ENCODE results near the gene NOC2L.
"Not testable (repeated sequence)": the region's sequence is repeated elsewhere in the genome, so short reads cannot be mapped to it uniquely, and the experiment has no call there.

The NOC2L gene

GRCh38 chr1:958823-959730, at the start of gene NOC2L:
Gene NOC2L, minus strand, starts transcription at chr1:959256. Its CDS starts 16 bp downstream, at chr1:959240.
- no peak for DNase-seq

- DNase-seq = no peak
Observed at GRCh38 chr1:1006305-1007159, 47.5 kb upstream of the NOC2L start.

- no peak for DNase-seq
Observed at GRCh38 chr1:1005774-1006304, 46.8 kb upstream of the NOC2L start.

- DNase-seq = no peak
Observed at GRCh38 chr1:1004780-1005697, 46.0 kb upstream of the NOC2L start.

GRCh38 chr1:1004420-1004779, 45.3 kb upstream of the NOC2L start:
- DNase-seq = no peak

GRCh38 chr1:1003618-1004419, 44.8 kb upstream of the NOC2L start:
- DNase-seq = no peak

GRCh38 chr1:1001057-1001783, 42.2 kb upstream of the NOC2L start:
- no peak for DNase-seq

- DNase-seq = no peak
Observed at GRCh38 chr1:1000357-1001056, 41.5 kb upstream of the NOC2L start.

GRCh38 chr1:999725-1000356, 40.8 kb upstream of the NOC2L start, which contains the start of gene HES4:
Gene HES4, minus strand, starts transcription at chr1:1000097. Its CDS starts 124 bp downstream, at chr1:999973.
- DNase-seq = no peak

- DNase-seq = no peak
Observed at GRCh38 chr1:998995-999724, 40.1 kb upstream of the NOC2L start.

- DNase-seq = no peak
Observed at GRCh38 chr1:998745-998994, 39.6 kb upstream of the NOC2L start.

- DNase-seq = no peak
Observed at GRCh38 chr1:997993-998744, 39.1 kb upstream of the NOC2L start.

GRCh38 chr1:997713-997992, 38.6 kb upstream of the NOC2L start:
- DNase-seq = no peak

- no peak for DNase-seq
Observed at GRCh38 chr1:996851-997712, 38.0 kb upstream of the NOC2L start.

- no peak for DNase-seq
Observed at GRCh38 chr1:995665-996633, 36.9 kb upstream of the NOC2L start.

- not testable (repeated sequence) for DNase-seq
Observed at GRCh38 chr1:994546-994945, 35.5 kb upstream of the NOC2L start.
